ENCODE measurements around the gene PGRMC2. TPM values are rescaled to one million over a fixed set of nuclear protein-coding genes. Genes with fewer than 3 reads are reported as not detected.
A peak's percentile ranks its signal among the peaks of the same experiment; 100 is the strongest.

The PGRMC2 gene
- total and polyA plus RNA-seq, 2 of the 8 experiments (the other 6 are each of a cell fraction or from before 2014, with no cell fraction given), result 9.5 to 85.3 TPM

GRCh38 chr4:128311659-128312403, 24.2 kb upstream of the PGRMC2 start:
- DNase-seq (ENCODE audit: low read depth in 1 of 2, low spot score in 2 of 2) (no peak), FAIRE-seq (no peak)
- Histone ChIP-seq H2AK5ac (ENCODE audit: low read depth, low read length) (no peak overlapping the region), H4K8ac (ENCODE audit: extremely low read depth, insufficient read depth, low read length) (no peak overlapping the region), H2BK15ac (ENCODE audit: low read length) (no peak overlapping the region), H3K23me2 (ENCODE audit: low read depth, low read length) (no peaks in the 10 kb centered on the region; the same call in 1 of the 2 replicates), H3K36me3 (ENCODE audit: control insufficient read depth in 2 of 4, insufficient read depth in 4 of 4, low read length in 3 of 4) (no peaks in the 10 kb centered on the region; a peak in 1 of 8 replicates), H3K4me3 (ENCODE audit: extremely low read depth in 1 of 4, insufficient read depth in 2 of 4, low read depth in 3 of 4, low read length in 4 of 4) (no peak overlapping the region), H3K27me3 (replicated peaks in 1 of 4; ENCODE audit: control insufficient read depth in 3 of 4, extremely low read depth in 1 of 4, insufficient read depth in 3 of 4, low read length in 3 of 4) (no peaks in the 10 kb centered on the region), H3K4ac (replicated peaks; ENCODE audit: insufficient read length, low read depth, low read length) (no peak overlapping the region), H2BK12ac (ENCODE audit: low read depth, low read length) (no peak overlapping the region), H3K4me1 (replicated peaks in 1 of 4; ENCODE audit: control insufficient read depth in 3 of 4, insufficient read depth in 4 of 4, low read length in 3 of 4) (peaks cover 0 to 4% (median 0%) of the 10 kb centered on the region in 4 experiments; a peak in 1 of 7 replicates), H3K27ac (ENCODE audit: low read depth, low read length) (no peak overlapping the region), H4K91ac (replicated peaks; ENCODE audit: insufficient read length, low read length) (no peak overlapping the region), H3K79me2 (ENCODE audit: control insufficient read depth in 1 of 2, insufficient read depth in 2 of 2, low read length in 2 of 2) (no peaks in the 10 kb centered on the region), H3K23ac (ENCODE audit: insufficient read length) (no peak overlapping the region), H2BK5ac (ENCODE audit: low read depth, low read length) (no peak overlapping the region), H3K56ac (replicated peaks; ENCODE audit: insufficient read length, low read depth, low read length) (no peak overlapping the region), H4K5ac (ENCODE audit: insufficient read length, low read depth, low read length) (no peak overlapping the region), H3K79me1 (ENCODE audit: low read depth, low read length) (no peaks in the 10 kb centered on the region), H3K18ac (ENCODE audit: extremely low read depth, low read length) (no peak overlapping the region), H3K4me2 (ENCODE audit: insufficient read depth in 1 of 2, low read depth in 2 of 2, low read length in 2 of 2) (no peak overlapping the region), H3K14ac (ENCODE audit: insufficient read length) (no peak overlapping the region), H2BK120ac (replicated peaks; ENCODE audit: low read depth, low read length) (no peak overlapping the region), H4K20me1 (replicated peaks in 1 of 2; ENCODE audit: control insufficient read depth in 1 of 2, insufficient read depth in 2 of 2, low read length in 2 of 2) (no peaks in the 10 kb centered on the region), H2AFZ (ENCODE audit: low read length) (no peak overlapping the region), H3K9me3 (ENCODE audit: insufficient read depth in 2 of 2, low read depth in 1 of 2, low read length in 1 of 2) (no peaks in the 10 kb centered on the region), H3K9ac (replicated peaks in 1 of 4; ENCODE audit: extremely low read depth in 1 of 4, low read depth in 3 of 4, low read length in 3 of 4) (no peak overlapping the region), H2BK20ac (ENCODE audit: low read length) (peak overlapping the region; percentile 50; the same call in 1 of the 2 replicates)
- ChIA-PET POLR2A (ENCODE audit: partially characterized antibody) (no interaction called here), CTCF (ENCODE audit: partially characterized antibody) (interaction anchor here (0.6 to 1.8 kb wide), 5 partner anchors 10 to 369 kb away, joined by 3 to 10 read pairs (median 4); no protein-coding TSS in a partner anchor)
- WGBS, 2 experiments (ENCODE audit: extremely low coverage in 1 of 2, insufficient coverage in 1 of 2, insufficient read length in 1 of 2, insufficient replicate concordance in 2 of 2, low coverage in 1 of 2, low lambda C conversion rate in 2 of 2, missing lambda C conversion rate in 1 of 2), result 87% methylated on average over 2 of the region's 2 CpGs; no CpG with 5 or more reads in 1 of the 2 experiments
- TF ChIP-seq NANOG (IDR thresholded peaks at IDR 0.05; ENCODE audit: insufficient read depth, low read depth, low read length, poor library complexity, severe bottlenecking) (no peak), CTBP2 (IDR thresholded peaks at IDR 0.05; ENCODE audit: borderline replicate concordance, insufficient read depth, insufficient read length, low read length) (no peak), USF2 (IDR thresholded peaks at IDR 0.05; ENCODE audit: low read length) (no peak), POLR2A (IDR thresholded peaks at IDR 0.05; ENCODE audit: control extremely low read depth in 1 of 2, low read depth in 2 of 2, low read length in 2 of 2) (no peak), ATF2 (IDR thresholded peaks at IDR 0.05; ENCODE audit: low read length) (no peak), CTCF (IDR thresholded peaks at IDR 0.05; ENCODE audit: control extremely low read depth in 1 of 3, insufficient read depth in 1 of 3, low read depth in 1 of 3, low read length in 3 of 3) (no peak)
